Daoy (cell line): ENCODE results near the gene DUSP22. TPM values are rescaled to one million over a fixed set of nuclear protein-coding genes. Genes with fewer than 3 reads are reported as not detected.

Experiments
- DNase-seq: peaks from one replicate; pipeline ENCODE4 v3.0.0-alpha.2; 2015; ENCODE audit warnings: low read depth
- total RNA-seq: library from RNA; depleted of rRNA; stranded (reverse); fragments of >200 nt; shearing (Covaris generic); gene quantifications from 2 replicates; pipeline ENCODE4 v1.2.3, GENCODE V29; 2014

The DUSP22 gene
- total RNA-seq, 1 experiment from 2014 or later: 22.9 TPM

- DNase-seq: no peak
These were observed 16.5 kb downstream of the DUSP22 start for GRCh38 chr6:308768-309167.

DNA sequence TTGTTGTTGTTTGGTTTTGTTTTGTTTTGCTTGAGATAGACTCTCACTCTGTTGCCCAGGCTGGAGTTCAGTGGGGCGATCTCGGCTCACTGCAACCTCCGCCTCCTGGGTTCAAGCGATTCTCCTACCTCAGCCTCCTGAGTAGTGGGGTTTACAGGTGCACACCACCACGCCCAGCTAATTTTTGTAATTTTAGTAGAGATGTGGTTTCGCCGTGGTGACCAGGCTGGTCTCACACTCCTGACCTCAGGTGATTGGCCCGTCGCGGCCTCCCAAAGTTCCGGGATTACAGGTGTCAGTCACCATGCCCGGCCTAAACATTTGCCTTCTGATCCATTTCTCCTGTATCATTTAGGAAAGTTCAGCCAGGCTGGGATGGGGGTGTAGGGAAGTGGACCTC, 17.7 kb downstream of the DUSP22 start:
- no peak for DNase-seq

DNA sequence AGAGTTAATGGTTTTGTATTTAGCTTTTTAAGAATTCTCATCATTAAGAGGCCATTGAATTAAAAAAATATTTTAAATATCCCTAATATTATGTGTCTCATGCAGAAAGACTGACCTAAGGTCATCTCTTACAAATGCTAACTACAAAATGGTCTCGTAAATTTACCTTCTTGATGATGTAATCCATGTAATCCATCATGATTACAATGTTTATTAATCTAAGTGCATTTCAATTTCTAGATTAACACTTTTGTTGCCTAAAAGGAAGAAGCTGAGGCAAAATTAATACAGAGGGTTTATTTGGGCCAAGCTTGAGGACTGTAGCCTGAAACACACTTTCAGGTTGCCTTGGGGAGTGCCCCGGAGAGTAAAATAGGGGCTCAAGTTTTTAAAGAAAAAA, 18.4 kb downstream of the DUSP22 start:
- DNase-seq: no peak

DNA sequence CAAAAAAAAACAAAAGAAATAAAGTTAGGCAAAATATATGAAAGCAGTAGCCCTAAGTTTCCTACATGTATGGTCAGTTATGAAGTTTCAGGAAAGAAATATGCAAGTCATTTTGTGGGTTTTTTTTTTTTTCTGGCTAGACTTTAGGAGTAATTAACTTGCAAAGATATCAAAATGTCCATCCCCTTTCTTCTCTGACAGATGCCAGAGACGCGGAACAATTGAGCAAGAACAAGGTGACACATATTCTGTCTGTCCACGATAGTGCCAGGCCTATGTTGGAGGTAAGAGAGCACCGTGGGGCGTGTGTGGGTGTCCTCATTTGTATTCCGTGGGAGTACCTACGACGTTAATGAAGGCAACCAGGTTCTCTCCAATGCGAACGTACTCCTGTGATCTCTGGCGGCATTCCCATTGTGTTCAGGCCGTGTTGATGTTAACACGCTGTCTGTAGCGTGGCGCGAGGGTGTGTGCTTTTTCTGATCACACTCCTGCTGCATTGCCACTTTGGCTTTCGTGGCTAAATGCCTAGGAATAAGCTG, 19.5 kb downstream of the DUSP22 start:
- no peak for DNase-seq

GRCh38 chr6:313087-313486, 20.8 kb downstream of the DUSP22 start:
- no peak for DNase-seq

- peak; percentile 81 for DNase-seq
These were observed 21.6 kb downstream of the DUSP22 start for GRCh38 chr6:313917-314316.

DNA sequence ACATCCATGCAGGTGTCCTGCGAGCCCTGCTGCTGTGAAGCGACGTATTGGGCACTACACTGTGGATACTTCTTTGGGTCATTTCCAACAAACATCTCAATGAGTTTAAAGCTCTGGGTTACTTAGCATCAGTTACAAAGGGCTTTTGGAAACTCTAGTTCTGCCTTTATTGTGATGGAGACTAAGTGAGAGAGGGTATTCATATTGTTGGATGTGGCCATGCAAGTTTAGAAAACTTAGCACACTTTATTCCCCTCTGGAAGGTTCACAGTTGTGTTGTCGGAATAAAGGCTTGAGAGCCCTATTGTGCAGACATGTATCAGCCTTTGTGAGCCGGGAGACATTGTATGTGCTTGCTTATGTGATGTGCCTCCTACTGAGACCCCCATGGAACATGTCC, 22.1 kb downstream of the DUSP22 start:
- DNase-seq: no peak

GRCh38 chr6:315226-315625, 22.9 kb downstream of the DUSP22 start:
- no peak for DNase-seq

- DNase-seq: no peak
These were observed 23.9 kb downstream of the DUSP22 start for GRCh38 chr6:315921-316752.

GRCh38 chr6:316753-317038, 24.4 kb downstream of the DUSP22 start:
- DNase-seq: no peak

DNA sequence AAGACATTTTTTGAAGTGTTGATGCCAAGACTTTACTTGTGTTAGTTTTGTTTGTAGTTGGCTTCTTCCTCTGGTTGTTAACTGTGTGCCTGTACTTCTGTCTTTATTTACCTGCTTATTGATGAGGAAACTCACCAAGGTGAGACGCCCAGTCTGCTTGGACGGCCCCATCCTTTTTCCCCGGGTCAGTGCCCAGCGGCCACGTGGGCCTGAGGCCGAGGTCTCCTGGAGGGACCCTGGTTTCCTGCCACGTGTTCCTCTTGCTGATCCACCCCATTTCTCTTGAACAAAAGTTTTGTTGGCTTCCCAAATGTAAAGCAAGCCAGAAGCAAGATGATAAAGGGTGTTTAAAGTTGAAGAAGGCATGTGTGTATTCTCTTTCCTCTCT, 24.8 kb downstream of the DUSP22 start:
- DNase-seq: no peak

DNA sequence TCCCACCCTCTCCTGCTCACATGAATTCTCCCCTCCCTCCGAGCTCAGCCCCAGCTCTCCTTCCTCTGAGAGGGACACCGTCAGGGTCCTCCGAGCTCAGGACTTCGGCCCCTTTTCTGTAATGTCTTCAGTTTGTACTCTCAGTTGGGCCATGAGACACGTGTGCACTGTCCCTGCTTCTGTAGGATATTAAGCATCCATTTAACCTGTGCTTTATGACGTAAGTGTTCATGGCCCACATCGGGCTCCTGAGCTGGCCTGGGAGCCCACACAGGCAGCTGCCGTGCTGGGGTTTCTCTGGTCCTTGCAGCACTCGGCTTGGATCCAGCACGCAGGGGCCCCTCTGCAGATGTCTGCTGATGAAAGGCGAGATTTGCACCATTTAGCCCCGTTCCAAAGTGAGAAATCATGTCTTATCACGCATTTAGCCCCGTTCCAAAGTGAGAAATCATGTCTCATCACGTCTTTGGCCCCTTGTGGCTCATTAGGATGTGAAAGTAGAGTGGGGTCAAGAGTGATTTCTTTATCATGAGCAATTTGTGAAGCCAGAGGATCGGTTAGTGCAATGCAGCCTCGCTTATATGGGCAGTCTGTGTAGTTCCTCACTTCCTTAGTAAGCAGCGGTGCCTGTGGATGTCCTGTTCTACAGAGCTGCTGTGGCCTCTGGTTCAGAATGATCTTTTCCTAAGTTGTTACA, 25.3 kb downstream of the DUSP22 start:
- peak; percentile 82 for DNase-seq

DNA sequence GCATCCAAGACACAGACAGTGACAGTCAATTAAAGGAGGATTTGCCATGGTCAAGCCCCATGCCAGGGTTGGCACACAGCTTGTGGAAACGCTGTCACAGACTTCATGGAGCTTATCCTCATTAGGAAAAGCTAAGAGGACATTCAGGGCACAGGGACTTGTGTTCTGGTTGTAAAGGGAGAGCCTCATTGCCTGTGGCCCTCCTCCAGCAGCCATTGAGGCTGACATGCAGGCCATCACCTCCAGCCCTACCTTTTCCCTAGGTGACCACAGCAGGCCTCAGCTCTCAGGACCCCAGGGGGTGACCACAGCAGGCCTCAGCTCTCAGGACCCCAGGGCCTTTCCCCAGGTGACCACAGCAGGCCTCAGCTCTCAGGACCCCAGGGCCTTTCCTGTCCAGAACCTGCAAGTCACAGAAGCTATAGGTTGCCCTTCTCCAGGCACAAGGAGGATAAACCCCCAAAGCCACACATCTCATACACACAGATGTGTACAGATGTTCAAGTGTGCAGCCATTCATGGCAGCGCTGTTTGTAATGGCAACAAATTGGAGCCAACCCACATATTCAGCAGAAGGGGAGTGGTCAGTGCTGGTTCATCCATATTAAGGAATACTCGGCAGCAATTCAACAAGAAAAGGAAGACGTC, 26.1 kb downstream of the DUSP22 start:
- DNase-seq: no peak

- DNase-seq: no peak
These were observed 27.2 kb downstream of the DUSP22 start for GRCh38 chr6:319177-320131.

DNA sequence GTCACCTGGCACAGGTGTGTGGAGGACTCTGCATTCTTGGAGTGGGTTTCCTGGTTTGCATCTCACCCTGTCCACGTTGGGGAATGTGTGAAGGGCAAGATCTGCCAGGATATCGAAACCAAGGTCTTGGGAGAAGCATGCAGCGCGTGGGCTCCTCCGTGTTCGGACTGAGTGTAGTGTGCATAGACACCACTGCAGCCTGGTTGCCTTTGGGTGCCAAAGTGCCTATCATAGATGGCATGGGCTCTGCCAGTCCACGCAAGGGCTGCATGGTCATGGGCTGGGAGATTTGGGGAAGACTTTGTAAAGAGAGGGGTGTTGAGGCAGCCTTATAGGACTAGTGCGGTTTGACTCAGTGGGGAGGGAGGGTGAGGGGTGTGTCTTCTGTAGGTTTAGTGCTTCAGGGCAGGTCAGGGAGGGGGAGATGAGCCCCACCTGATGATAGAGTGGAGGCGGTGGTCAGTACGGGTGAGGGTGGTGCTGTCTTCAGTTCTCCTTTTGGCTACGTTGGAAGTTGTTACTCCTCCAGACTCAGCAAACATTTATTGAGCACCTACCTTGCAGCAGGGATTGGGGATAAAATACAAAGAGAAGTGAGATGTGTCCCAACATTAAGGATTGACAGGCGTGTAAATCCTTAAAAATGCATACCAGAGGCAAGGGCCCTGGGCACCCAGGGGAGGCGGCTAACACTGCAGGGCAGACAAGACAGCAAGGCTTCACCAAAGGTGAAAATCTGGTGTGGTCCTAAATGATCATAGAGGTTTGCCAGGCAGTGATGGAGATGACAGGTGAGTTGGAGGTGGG, 28.3 kb downstream of the DUSP22 start:
- DNase-seq: no peak

DNA sequence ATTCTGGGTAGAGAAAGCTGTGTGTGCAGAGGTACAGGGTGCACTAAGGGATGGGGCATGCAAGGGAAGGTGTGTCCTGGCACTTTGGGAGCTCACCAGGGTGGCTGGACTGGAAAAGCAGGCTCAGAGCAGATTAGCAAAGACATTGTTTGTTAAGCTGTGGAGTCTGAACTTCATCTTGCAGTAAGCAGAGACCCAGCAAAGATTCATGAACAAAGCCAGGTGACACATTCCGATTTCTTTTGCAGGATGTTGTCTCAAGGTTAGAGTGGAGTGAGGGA, 28.8 kb downstream of the DUSP22 start:
- DNase-seq: no peak

DNA sequence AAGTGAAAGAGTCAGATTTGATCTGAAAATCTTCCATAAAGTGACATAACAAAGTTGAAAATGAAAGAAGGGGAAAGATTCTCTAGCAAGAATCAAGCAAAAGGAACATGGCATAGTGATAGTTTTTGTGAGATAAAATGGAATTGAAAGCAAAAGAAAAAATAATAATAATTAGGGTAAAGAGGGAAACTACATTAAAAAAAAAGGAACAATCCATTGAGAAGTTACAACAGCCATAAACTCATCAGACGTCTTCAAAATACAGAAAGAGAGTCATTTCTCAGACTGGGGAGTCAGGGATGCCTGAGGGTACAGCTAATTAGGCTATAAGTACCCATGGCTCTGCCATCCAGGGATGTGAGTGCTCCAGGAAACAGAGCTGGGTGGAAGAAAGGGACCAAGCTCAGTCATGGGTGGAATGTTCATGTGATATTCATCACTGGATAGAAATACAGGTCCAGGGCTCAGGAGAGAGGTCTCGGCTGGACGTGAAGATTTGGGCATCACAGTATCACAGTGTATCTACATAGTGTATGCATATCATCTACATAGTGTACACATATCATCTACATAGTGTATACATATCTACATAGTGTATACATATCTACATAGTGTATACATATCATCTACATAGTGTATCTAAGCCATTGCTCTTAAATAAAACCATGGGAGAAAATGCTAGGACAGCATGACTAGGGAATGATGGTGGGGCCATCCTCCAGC, 29.4 kb downstream of the DUSP22 start:
- no peak for DNase-seq

DNA sequence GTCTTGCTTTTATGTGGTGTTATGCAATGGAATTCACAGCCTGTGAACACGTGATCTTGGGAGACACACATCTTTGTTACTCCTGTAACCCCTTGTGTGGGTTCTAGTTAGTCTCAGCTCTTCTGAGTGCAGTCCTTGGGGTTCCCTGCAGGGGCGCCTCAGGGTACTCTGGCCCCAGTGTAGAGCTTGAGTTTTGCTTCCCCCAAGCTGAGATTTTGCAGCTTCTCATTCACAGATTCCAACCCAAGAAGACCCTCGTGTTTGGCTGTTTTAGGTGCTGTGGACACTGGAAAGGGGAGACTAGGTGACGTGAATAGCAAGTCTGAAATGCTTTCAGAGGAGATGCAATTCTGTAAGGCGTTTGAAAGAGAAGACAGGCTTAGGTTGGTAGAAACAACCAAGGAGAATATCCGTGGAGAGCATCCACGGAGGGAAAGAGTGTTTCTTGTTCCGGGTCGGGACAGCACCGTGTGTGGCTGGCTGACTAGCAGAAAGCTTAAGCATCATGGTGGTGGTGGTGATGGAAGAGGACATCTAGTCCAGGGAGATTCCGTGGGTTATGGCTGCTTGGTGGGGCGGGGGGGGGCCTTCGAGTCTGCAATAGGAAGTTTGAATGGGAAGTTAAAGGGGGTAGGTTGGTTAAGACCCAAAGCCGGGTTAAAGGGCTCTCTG, 30.1 kb downstream of the DUSP22 start:
- no peak for DNase-seq

GRCh38 chr6:322940-323729, 30.8 kb downstream of the DUSP22 start:
- DNase-seq: no peak
